CMK (cell line): ENCODE results near the gene PLAC8.
"Not testable (repeated sequence)": the region's sequence is repeated elsewhere in the genome, so short reads cannot be mapped to it uniquely, and the experiment has no call there.

ENCODE experiments used
- DNase-seq: peaks from one replicate; pipeline ENCODE4 v3.0.0-alpha.2; 2010; ENCODE audit warnings: low read depth

Gene PLAC8

GRCh38 chr4:83067058-83067639 is 47.4 kb downstream of the PLAC8 start:
- no peak for DNase-seq

GRCh38 chr4:83065266-83065665 is 49.3 kb downstream of the PLAC8 start:
- no peak for DNase-seq

- no peak for DNase-seq
These were observed 51.8 kb downstream of the PLAC8 start for GRCh38 chr4:83062739-83063138.

- no peak for DNase-seq
These were observed 59.6 kb downstream of the PLAC8 start for GRCh38 chr4:83054928-83055327.

- not testable (repeated sequence) for DNase-seq
These were observed 65.7 kb downstream of the PLAC8 start for GRCh38 chr4:83048781-83049180.

- DNase-seq: no peak
These were observed 67.6 kb downstream of the PLAC8 start for GRCh38 chr4:83046693-83047473.

GRCh38 chr4:83043801-83044407 is 70.6 kb downstream of the PLAC8 start:
- DNase-seq: no peak

GRCh38 chr4:83043157-83043556 is 71.4 kb downstream of the PLAC8 start:
- DNase-seq: not testable (repeated sequence)

GRCh38 chr4:83040269-83040668 is 74.3 kb downstream of the PLAC8 start:
- no peak for DNase-seq
